ENCODE data around the gene ATP8B4.

Gene ATP8B4

DNA sequence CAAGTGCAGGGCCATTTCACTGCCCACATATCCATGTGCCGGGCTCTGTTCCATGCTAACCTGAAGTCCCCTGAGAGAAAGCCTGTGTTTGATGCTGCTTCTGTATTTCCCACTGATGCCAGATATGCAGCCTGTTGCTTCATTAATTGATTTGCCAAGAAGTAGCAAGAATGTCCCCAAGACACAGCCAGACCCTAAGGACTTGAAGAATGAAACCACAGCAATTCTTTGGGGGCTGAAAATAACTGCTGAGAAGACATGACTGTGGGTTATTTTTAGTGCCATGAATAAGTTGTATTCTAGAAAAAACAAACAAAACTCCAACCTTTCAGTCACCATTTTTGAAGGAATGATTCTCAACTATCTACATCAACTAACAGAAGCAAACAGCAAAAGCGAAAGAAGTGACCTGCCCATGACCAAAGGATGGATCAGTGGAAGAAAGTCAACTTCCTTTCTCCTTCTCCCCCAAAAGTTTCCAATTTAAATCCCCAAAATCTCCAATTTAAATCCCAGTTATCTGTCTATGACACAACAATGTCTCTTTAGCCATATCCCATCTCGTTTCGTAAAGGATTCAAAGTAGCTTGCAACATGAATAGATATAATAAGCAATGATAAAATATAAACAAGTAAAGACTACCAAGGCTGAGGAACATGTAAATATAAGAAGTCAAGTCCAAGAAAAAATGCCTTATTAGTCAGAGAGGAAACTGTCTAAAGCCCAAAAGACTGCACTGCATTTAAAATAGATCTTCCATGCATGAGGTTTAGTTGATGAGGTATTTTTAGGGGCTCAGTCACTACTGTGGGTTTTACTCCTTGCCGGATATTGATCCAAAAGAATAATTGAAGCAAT, 271.4 kb downstream of the ATP8B4 start:
- no peak for DNase-seq

DNA sequence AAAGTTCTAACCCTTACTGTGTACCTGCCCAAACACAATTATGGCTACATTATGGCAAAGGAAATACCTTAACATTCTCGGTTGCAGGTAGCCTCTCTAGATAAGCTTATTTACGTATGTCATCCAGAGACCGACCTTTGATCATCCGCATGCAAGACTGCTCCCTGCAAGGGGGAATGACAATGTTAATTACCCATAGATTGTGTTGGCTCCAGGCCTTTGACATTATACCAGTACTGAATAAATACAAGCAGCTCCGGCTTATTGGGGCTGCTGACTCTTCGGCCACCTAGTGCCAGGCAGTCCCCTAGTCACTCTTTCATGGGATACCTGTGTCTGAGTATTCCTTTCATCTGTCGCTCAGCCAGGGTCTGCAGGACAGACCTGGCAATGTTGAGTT, 274.6 kb downstream of the ATP8B4 start:
- DNase-seq: no peak

DNA sequence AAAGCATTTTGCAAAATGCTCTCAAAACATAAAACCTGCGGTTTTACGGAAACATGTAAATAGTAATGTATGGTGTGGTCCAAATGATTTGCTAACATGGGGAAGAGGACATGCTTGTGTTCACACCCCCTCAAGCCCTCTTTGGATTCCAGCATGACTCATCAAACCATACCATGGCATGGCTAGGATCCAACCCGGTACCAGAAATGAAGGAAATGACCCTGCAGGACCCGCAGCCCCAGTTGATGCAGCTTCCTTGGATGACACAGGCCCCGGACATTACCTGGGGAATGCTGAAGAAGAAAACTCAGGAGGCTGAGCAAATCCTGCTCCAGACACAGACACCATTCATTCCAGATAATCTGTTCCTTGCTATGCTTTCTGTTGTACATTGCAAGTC, 275.3 kb downstream of the ATP8B4 start:
- DNase-seq: no peak

DNA sequence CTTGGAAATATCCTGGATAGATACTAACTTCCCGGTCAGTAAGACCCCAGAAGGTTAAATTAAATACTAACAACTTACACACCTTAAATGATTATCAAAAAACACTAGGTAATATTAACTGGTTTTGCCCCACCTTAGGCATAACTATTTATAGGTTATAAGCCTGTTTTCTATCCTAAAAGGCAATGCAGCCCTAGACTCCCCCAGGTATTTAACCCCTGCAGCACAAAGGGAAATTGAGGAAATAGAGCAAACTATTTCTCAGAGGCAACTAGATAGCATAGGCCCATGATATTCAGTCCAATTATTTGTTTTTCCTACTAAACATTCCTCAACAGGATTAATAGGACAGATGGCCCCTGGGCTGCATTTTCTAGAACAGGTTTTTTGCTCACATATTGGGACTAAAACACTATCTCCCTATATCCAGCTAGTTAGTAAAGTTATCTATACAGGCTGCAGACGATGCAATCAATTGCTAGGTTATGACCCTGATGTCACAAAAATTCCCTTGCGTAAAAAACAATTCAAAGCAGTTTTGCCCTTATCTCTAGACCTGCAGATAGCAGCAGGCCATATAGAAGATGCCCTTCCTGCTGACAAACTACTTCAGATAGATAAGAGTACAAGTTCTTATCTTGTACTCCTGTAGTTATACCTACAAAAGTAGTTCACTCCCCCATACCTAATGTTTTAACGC, 276.9 kb downstream of the ATP8B4 start:
- DNase-seq: no peak

DNA sequence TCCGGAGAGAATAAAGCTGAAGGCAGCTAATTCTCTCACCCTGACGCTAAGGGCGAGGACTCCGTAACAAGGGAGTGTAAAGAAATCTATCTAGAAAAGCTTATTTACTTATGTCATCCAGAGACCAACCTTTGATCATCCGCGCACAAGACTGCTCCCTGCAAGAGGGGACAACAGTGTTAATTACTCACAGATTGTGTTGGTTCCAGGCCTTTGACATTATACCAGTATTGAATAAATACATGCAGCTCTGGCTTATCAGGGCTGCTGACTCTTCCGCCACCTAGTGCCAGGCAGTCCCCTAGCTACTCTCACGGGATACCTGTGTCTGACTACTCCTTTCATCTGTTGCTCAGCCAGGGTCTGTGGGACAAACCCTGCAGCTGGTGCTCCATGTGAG, 286.5 kb downstream of the ATP8B4 start:
- DNase-seq: no peak

DNA sequence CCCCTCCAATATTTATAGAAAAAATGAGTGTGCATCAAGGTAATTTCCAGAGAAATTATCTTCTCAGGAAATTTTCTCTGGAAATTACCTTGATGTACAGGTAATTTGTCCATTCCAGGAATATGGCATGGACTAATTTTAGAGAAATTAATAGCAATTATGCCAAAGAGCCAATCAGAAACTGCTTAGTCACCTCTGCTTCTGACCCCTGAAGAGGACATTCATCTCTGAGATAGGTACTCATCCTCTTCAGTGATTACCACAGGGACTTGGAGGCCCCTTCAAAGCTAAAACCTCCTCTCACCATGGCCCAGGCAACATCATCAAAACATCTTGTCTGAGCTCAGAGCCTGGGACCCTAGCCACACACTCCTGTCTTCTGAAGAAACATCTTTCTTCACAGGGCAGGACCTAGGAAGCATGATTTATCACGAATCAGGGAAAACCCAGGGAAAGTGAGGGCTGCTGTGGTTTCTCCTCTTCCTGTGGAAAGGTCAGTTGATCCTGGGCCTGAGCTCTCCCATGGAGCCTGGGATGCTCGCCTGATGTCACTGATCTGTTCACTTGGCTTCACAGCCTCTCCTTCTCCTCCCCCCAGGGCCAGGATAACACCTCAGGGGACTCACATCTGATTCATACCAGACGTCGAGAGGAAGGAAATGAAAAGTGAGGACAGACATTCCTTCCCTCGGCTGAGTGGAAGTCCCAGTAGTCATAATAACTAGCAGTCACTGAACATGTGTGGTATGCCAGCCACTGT, 287.6 kb downstream of the ATP8B4 start:
- DNase-seq: no peak

DNA sequence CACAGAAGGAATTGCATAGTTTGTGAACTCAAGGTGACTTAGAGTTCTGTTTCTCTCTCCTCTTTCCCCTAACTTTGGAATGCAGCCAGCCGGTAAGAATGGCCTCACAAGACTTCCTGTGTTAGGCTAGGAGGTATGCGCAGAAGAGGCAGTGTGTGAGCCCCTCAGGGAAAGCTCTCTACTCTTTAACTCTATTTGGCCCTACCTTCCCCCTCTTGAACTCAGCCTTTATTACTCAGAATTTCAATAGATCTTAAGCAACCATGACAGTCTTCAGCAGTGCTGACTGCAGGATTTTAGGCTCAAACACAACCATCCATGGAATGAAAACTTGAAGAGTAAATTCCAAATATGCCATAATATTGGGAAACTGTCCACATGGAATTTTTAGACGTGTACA, 288.6 kb downstream of the ATP8B4 start:
- DNase-seq: no peak

DNA sequence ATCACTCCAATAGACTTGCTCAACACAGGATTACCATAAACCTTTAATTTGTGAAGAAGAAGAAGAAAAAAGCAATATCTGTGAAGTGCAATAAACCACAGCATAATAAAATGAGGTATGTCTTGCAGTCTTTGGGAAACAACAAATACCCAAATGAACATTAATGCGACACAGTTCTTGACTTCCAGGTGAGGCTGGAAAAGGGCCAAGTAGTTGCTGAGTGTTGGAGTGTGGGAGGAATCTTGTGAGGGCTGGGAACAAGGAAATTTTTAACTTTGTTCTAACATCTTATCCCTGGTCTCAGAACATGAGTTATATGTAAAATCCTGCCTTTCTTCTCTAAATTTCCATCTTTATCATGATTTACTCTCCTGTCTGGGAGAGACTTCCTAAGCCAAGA, 291.7 kb downstream of the ATP8B4 start:
- no peak for DNase-seq

DNA sequence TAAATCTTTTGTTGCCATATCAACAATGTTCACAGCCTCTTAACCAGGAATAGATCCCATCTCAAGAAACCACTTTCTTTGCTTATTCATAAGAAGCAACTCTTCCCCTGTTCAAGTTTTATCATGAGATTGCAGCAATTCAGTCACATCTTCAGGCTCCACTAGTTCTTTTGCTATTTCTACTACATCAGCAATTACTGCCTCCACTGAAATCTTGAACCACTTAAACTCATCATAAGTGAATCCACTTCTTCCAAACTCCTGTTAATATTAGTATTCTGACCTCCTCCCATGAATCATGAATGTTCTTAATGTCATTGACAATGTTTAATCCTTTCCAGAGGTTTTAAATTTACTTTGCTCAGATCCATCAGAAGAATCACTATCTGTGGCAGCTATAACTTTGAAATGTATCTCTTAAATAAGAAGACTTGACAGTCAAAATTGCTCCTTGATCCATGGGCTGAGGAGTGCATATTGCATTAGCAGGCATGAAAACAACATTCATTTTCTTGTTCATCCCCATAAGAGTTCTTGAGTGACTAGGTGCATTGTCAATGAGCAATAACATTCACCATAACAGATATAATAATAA, 292.3 kb downstream of the ATP8B4 start:
- DNase-seq: no peak

DNA sequence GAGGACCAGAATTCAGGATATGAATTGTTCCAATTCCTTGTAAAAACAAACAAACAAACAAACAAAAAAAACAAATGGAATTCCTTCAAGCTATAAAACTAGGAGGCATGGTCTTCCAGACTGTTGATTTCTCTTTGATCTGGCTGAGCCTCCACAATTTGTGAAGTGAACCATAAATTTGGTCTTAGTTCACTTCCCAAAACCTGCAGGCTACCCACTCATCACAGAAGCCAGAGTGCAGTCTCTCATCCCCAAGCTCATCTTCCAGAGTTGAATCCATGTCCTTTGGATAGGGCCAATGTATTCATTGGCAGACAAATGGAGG, 294.3 kb downstream of the ATP8B4 start:
- DNase-seq: no peak

DNA sequence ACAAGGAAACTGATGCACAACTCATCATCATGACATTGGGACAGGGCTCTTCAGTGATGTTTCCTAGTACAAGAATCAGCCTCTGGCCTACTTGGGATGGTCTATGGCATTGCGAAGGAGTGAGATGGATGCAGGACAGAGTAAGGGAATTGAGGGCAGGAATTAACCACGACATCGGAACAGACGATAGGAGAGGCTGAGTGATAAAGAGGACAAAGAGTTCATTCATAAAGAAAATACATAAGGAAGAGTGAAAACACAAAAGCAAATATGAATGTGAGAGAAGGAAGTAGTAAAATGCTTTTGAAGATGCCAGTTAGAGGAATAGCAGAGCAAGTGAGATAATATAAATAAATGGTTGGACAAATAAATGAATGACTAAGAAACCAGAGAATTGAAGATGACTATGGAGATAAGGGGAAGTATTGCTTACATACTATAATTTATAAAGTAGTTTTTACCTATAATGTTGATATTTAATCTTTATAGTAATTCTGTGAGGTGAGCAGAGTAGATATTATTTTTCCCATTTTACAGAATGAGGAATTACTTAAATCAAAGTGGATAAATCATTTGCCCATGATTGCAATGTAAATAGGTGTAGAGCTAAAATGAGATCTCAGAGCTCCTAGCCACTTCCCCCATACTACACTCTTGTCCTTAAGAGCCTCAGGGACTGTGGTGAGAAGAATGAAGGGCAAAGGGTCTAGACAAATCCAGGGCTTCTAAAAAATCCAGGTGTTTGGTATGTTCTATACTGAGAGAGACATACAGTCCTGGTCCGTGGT, 294.9 kb downstream of the ATP8B4 start:
- no peak for DNase-seq

DNA sequence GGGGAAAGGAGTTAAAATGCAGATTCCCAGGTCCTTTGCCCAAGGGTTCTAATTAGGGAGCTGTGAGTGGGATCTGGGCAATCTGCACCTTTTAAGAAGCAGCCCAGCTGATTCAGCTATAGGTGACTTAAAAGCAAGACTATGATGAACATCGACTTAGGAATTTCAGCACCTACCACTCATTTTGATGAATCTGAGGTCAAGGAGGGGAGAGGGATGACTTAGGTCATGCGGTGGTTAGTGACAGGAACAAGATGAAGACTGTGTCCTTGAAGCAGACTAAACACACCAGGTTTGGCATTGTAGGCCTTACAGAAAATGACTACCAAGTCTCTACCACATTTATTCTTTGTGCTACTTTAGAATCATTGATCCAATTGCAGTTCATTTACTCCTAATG, 301.9 kb downstream of the ATP8B4 start:
- no peak for DNase-seq

DNA sequence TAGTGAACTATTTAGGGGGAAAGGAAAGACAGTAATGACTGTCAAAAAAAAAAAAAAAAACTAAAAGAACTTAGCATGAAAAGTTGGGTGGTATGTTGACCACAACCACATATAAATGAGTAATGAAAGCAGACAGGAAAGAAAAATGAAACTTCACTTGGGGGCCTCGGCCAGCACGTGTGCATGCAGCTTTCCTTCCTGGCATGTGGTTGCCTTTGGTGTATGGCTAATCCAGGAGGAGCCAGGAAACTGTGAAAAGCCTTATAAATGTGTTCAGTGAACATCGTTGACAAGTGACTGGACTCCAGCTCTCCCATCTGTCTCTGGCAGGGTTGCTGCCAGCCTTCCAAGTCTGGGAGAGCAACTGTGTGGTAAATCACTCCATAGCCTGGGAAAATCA, 303.1 kb downstream of the ATP8B4 start:
- DNase-seq: no peak

DNA sequence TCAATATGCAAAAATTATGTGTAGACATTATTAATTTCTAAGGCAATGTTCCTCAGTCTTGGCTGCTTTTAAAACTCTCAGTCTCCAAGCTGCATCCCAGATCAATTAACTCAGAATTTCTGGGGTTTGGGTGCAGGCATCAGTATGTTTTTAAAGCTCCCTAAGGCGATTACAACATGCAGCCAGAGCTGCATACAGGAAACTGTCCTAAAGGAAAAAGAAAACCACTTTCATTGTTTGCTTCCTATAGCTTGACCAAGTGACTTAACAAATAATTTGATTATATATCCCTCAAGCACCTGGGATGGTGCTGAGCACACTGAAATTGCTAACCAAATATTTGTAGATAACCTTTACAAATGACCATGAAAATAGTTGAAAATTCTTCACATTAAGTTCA, 303.5 kb downstream of the ATP8B4 start:
- DNase-seq: no peak

DNA sequence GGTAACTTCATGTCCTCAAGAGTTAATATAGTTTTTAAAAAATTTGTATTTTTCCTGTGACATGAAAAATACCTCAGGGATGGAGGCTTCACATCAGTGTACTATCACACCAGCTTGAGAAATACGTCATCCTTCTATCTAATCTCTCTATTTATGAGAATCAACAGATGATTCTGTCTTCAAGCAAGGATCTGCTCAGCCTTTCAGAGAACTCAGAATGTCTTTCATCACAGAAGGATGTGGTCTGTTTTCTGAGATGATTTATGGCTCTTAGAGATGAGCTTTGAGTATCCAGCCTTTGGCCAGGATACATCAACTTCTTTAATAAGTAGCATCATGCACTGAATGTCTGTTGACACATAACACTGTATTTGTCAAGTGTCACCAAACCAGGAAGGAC, 304.3 kb downstream of the ATP8B4 start:
- no peak for DNase-seq

DNA sequence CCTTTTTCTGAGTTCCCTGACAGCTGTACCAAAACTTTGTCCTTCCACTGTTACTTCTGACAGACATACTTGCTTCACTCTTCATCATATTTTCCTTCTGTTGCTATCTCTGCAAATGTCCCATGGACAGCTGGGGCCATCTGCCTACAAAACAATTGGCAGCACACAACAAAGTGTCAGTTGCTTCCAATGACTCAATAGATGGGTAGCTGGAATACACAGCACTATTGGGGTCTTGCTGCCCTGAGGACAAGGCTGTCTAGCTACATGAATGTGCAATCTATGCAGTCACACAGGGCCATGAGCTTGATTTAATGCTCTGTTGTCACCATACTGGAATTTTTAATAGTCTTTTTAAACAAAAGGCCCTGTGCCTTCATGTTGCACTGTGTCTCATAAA, 305.4 kb downstream of the ATP8B4 start:
- DNase-seq: no peak

DNA sequence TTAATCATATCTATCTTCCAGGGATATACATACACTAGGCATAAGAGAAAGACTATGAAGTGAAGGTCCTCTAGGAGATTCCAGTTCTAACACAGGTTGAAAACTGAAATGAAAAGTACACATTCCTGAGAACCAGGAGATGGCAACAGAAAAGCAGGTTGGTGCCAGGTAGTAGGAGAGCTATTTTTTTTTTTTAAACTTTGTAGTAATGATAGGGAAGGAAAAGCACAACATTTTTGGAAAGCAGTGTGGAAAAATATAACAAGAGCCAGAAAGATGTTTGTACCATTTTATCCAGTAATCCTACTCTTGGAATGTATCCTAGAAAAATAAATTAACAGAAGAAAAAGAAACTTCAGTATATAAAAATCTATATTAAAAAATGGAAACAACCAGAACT, 308.3 kb downstream of the ATP8B4 start:
- no peak for DNase-seq

DNA sequence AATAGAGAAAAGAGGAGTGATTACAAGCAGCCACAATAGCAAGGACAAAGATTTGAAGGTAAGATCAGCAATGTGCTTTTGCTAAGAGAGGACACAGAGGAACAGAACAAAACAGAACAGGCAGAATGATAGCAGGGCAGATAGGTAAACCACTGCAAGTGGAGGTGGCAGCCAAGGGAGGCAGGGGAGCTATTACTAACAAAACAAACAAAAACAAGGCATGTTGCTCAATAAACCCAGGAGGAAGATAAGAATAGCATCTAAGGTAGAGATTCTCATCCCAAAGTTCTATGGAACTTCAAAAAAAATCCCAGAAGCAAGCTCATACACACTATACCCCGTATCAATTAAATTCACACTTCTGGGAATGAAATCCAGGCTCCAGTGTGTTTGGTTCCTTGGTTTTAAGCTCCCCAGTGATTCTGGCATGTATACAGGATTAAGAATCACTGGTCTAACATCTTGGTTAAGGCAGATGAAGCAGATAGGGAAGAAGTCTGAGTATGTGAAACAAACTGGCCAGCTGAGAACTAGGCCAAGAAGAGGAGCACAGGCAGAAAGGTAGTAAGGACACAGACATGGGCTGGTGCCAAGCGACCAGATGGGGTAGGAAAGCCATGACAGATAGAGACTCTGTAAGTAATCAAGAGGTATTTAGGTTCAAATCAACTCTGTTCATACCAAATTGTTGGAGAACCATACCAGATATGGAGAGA, 309.0 kb downstream of the ATP8B4 start:
- DNase-seq: no peak

DNA sequence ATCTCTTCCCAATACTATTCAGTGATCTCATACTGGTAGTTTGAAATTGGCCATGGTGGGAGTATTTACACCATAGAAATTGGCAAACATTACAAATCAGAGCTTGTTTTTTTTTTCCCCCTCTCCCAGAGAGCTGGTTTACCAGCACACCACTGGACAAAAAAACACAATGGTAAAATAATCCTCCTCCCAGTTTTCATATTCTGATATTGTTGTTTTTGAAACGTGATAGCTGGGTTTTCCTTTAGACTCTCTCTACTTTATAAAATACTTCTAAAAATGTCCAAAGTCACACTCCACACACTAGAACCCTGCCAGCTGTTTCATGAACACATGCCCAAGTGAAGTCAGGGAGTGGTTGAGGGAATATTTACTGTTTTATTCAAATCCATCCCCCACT, 310.7 kb downstream of the ATP8B4 start:
- DNase-seq: no peak
